ENCODE results near the gene CAMK4.

DNA sequence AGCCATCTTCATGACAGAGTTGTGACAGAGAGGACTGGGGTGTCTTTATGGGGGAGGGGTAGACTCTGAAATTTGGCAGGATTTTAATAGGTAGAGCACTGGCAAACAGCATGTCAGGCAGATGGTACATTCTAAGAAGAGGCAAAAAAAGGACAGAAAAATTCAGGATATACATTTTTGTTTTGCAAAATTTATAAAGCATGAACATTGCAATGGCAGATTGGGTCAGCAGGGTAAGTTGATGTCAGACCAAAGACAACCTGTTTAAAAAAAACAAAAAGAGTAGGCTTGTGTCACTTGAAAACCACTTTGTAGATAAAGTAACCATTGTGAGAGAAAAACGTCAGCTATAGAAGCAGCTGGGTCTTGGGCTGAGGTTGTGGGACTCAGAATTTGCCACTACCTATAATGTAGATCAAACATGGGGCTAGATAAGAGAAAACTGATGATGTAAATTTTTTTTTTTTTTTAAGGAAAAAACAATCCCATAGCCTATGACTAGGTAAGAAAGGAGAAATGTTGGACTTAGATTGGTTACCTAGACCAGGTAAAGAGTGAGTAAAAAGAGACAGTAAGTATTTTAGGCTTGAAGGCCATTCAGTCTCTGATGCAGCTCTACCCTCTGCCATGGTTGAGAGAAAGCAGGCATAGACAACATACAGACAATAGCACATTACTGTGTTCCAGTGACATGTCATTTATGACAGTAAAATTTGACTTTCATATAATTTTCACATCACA, 8.3 kb downstream of the CAMK4 start:
- TF ChIP-seq GABPA (IDR thresholded peaks at IDR 0.05; ENCODE audit: borderline replicate concordance, insufficient read depth, low read length) (no peak), RFX5 (IDR thresholded peaks at IDR 0.05; ENCODE audit: borderline replicate concordance, low read depth, low read length) (no peak), POLR2AphosphoS5 (IDR thresholded peaks at IDR 0.05; ENCODE audit: low read depth, low read length) (no peak), POLR2A (IDR thresholded peaks at IDR 0.05; ENCODE audit: control extremely low read depth in 1 of 2, low read depth in 2 of 2, low read length in 2 of 2) (no peak), EP300 (IDR thresholded peaks at IDR 0.05; ENCODE audit: borderline replicate concordance in 1 of 2, low read depth in 2 of 2, low read length in 2 of 2) (no peak), ZNF274 (IDR thresholded peaks at IDR 0.05; ENCODE audit: borderline replicate concordance, extremely low read depth, low read length) (no peak)
- TF ChIP-seq, protein P1, sequence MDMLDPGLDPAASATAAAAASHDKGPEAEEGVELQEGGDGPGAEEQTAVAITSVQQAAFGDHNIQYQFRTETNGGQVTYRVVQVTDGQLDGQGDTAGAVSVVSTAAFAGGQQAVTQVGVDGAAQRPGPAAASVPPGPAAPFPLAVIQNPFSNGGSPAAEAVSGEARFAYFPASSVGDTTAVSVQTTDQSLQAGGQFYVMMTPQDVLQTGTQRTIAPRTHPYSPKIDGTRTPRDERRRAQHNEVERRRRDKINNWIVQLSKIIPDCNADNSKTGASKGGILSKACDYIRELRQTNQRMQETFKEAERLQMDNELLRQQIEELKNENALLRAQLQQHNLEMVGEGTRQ (IDR thresholded peaks at IDR 0.05; ENCODE audit: low read length): no peak
- TF ChIP-seq, protein P2, sequence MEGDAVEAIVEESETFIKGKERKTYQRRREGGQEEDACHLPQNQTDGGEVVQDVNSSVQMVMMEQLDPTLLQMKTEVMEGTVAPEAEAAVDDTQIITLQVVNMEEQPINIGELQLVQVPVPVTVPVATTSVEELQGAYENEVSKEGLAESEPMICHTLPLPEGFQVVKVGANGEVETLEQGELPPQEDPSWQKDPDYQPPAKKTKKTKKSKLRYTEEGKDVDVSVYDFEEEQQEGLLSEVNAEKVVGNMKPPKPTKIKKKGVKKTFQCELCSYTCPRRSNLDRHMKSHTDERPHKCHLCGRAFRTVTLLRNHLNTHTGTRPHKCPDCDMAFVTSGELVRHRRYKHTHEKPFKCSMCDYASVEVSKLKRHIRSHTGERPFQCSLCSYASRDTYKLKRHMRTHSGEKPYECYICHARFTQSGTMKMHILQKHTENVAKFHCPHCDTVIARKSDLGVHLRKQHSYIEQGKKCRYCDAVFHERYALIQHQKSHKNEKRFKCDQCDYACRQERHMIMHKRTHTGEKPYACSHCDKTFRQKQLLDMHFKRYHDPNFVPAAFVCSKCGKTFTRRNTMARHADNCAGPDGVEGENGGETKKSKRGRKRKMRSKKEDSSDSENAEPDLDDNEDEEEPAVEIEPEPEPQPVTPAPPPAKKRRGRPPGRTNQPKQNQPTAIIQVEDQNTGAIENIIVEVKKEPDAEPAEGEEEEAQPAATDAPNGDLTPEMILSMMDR (IDR thresholded peaks at IDR 0.05; ENCODE audit: control extremely low read depth in 1 of 3, insufficient read depth in 1 of 3, low read depth in 1 of 3, low read length in 3 of 3): no peak
- TF ChIP-seq, protein P3, sequence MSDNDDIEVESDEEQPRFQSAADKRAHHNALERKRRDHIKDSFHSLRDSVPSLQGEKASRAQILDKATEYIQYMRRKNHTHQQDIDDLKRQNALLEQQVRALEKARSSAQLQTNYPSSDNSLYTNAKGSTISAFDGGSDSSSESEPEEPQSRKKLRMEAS (IDR thresholded peaks at IDR 0.05): no peak

All from H1 (cell line).